K562 (cell line): ENCODE results near the gene BEST2. TPM values are rescaled to one million over a fixed set of nuclear protein-coding genes. Genes with fewer than 3 reads are reported as not detected.

Experiments
- CBX8 ChIP-seq: fragments of 200-600 bp; sonication (generic); IDR thresholded peaks from 2 replicates; pipeline ENCODE4 v1.6.1; 2012; ENCODE audit warnings: borderline replicate concordance, mixed run types, low read depth, mild to moderate bottlenecking, moderate library complexity, mixed read lengths, low read length, control low read depth, inconsistent platforms; ENCODE audit not compliant: poor library complexity, severe bottlenecking; ENCODE audit errors: extremely low read depth
- EP400 ChIP-seq: fragments of 450-650 bp; IDR thresholded peaks from 2 replicates; pipeline ENCODE4 v1.6.1; 2017; ENCODE audit warnings: antibody characterized with exemption, mild to moderate bottlenecking, moderate library complexity
- ETV5 ChIP-seq: sonication (generic); formaldehyde crosslinking; IDR thresholded peaks from 2 replicates; pipeline ENCODE4 v1.4.0; 2020; ENCODE audit warnings: low read depth, mild to moderate bottlenecking, missing genetic modification reagents
- FOXJ2 ChIP-seq: fragments of 200-800 bp; sonication (Bioruptor generic); IDR thresholded peaks from 2 replicates; pipeline ENCODE4 v1.6.1; 2016; ENCODE audit warnings: missing genetic modification characterization, missing compliant biosample characterization
- FOXJ3 ChIP-seq: sonication (generic); formaldehyde crosslinking; IDR thresholded peaks from 2 replicates; pipeline ENCODE4 v1.4.0; 2020; ENCODE audit warnings: mild to moderate bottlenecking, missing genetic modification reagents
- HES1 ChIP-seq: fragments of 450-650 bp; IDR thresholded peaks from 2 replicates; pipeline ENCODE4 v1.6.1; 2016; ENCODE audit warnings: low read depth, mild to moderate bottlenecking, moderate library complexity
- KDM4B ChIP-seq, 2 experiments: fragments of 450-650 bp in 1 of 2; sonication (generic) in 1 of 2; IDR thresholded peaks; 2 replicates each; pipeline ENCODE4 v1.6.1; 2016 to 2017; ENCODE audit warnings: borderline replicate concordance in 2 of 2, antibody characterized with exemption in 1 of 2, low read depth in 1 of 2, mild to moderate bottlenecking in 1 of 2
- MXD1 ChIP-seq: fragments of 250-450 bp; sonication (Bioruptor Pico); IDR thresholded peaks from 2 replicates; pipeline ENCODE4 v1.8.0; 2021; ENCODE audit warnings: borderline replicate concordance, mild to moderate bottlenecking, moderate library complexity; ENCODE audit not compliant: poor library complexity, severe bottlenecking
- PATZ1 ChIP-seq: fragments of 250-450 bp; sonication (Bioruptor Pico); IDR thresholded peaks from 2 replicates; pipeline ENCODE4 v1.5.0; 2020; ENCODE audit warnings: mild to moderate bottlenecking, borderline replicate concordance
- PHF8 ChIP-seq: fragments of 200-600 bp; sonication (generic); IDR thresholded peaks from 2 replicates; pipeline ENCODE4 v1.6.1; 2012; ENCODE audit warnings: mixed run types, mild to moderate bottlenecking, inconsistent platforms, low read length, moderate library complexity, borderline replicate concordance
- POLR2H ChIP-seq: IDR thresholded peaks from 2 replicates; pipeline ENCODE4 v1.6.1; 2016; ENCODE audit warnings: missing genetic modification characterization, low read depth, mild to moderate bottlenecking, control low read depth, missing compliant biosample characterization, moderate library complexity
- RFX1 ChIP-seq: fragments of 450-650 bp; IDR thresholded peaks from 2 replicates; pipeline ENCODE4 v1.6.1; 2016; ENCODE audit warnings: mild to moderate bottlenecking, moderate library complexity
- ZNF717 ChIP-seq: fragments of 250-450 bp; sonication (Bioruptor Pico); IDR thresholded peaks from 2 replicates; pipeline ENCODE4 v1.5.0; 2021
- polyA plus RNA-seq, 8 experiments: library from polyadenylated mRNA; depleted of rRNA in 4 of 8; stranded (reverse) in 5 of 8; unstranded in 3 of 8; fragments of >200 nt; fragmentation: Nextera tagmentation in 2 of 8; fragmentation: Illumina TruSeq in 1 of 8; extraction: Ambion mirVana in 2 of 8; extraction: Trizol in 1 of 8; gene quantifications; 2 replicates each; pipeline versions ENCODE4 v1.2.1 to v1.2.3, GENCODE V29; 2011 to 2014; ENCODE audit warnings: inconsistent platforms in 1 of 8, missing spikeins in 1 of 8
- total RNA-seq, 7 experiments: library from RNA; depleted of rRNA in 6 of 7; stranded (reverse); fragments of >200 nt in 6 of 7; fragmentation: Illumina TruSeq in 2 of 7; extraction: Trizol in 2 of 7; gene quantifications; 2 replicates each; pipeline versions ENCODE4 v1.2.1 to v1.2.3, GENCODE V29; 2011 to 2021; ENCODE audit warnings: low replicate concordance in 1 of 7

BEST2 gene
- total and polyA plus RNA-seq, 9 of the 15 experiments (the other 6 are each of a cell fraction or from before 2014, with no cell fraction given), result not detected

GRCh38 chr19:12722566-12723380 lies 28.8 kb upstream of the BEST2 start (continued):
- TF ChIP-seq HES1, result peak; percentile 56; the same call in 1 of the 2 replicates
- TF ChIP-seq KDM4B (IDR thresholded peaks at IDR 0.05; ENCODE audit: borderline replicate concordance in 2 of 2, low read depth in 1 of 2), result peak in 1 of 2 experiments; percentile 59; a peak in 1 of 4 replicates
- TF ChIP-seq FOXJ3 (CRISPR knock-in tag), result no peak
- no peak for TF ChIP-seq RFX1
- no peak for TF ChIP-seq ZNF717 (CRISPR knock-in tag)
- TF ChIP-seq POLR2H, result no peak; the same call in 1 of the 2 replicates
- peak; percentile 96 for TF ChIP-seq EP400
- 0 out of 2 replicates have a peak, but pooled peaks have one; percentile 13 for TF ChIP-seq FOXJ2 (tag)
- no peak for TF ChIP-seq CBX8
- TF ChIP-seq PHF8, result peak; percentile 28; the same call in 1 of the 2 replicates
- no peak for TF ChIP-seq PATZ1 (CRISPR knock-in tag)
- TF ChIP-seq ETV5, result peak; percentile 64
- peak; percentile 29 for TF ChIP-seq MXD1 (CRISPR knock-in tag)
